ENCODE data around the gene IGLL1. TPM values are rescaled to one million over a fixed set of nuclear protein-coding genes. Genes with fewer than 3 reads are reported as not detected.
"Not testable (repeated sequence)": the region's sequence is repeated elsewhere in the genome, so short reads cannot be mapped to it uniquely, and the experiment has no call there.

The IGLL1 gene
- total RNA-seq, 1 experiment from 2014 or later, result not detected

DNA sequence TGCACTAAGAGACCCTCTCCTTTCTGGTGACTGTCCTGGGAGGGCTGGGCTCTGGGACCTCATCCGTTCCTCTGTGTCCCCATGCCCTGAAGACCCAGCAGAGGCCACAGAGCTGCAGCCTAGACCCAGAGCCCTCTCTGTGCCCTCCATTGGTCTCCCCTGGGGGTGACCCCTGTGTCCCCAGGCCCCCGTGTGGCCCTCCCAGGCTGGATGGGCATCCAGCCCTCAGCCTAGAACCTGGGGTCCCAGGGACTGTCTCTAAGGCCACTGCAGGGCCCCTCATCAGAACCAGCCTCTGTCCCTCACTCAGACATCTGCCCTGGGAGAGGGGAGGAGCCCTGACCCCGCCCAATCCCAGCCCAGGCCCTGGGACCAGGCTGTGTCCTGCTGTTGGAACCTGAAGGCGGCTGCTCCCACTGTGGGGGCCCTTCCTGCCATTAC is 5.7 kb downstream of the IGLL1 start:
- Mint-ChIP-seq H3K27ac (ENCODE audit: unreplicated experiment) (no peak overlapping the region), H3K27me3 (ENCODE audit: insufficient read depth, unreplicated experiment) (no peaks in the 10 kb centered on the region), H3K9me3 (ENCODE audit: unreplicated experiment) (no peaks in the 10 kb centered on the region), H3K36me3 (ENCODE audit: insufficient read depth, unreplicated experiment) (no peaks in the 10 kb centered on the region), H3K4me3 (ENCODE audit: unreplicated experiment) (no peak overlapping the region), H3K4me1 (ENCODE audit: low read depth, unreplicated experiment) (no peaks in the 10 kb centered on the region)
- CTCF ChIA-PET, result no interaction called here
- Histone ChIP-seq H3K36me3 (ENCODE audit: control insufficient read depth, insufficient read depth, low read length) (no peaks in the 10 kb centered on the region), H3K4me1 (no peaks in the 10 kb centered on the region), H3K27me3 (replicated peaks; ENCODE audit: control insufficient read depth, insufficient read depth, low read length) (no peaks in the 10 kb centered on the region), H3K4me3 (ENCODE audit: low read depth, low read length) (no peak overlapping the region), H3K9me3 (no peaks in the 10 kb centered on the region)
- POLR2A ChIA-PET, result no interaction called here
- no peak for DNase-seq
- intact Hi-C loops (cut with micrococcal nuclease; ENCODE audit: unreplicated experiment), result no loop called here
- no TSS peak for BruUV-seq (replicated peaks)
- TF ChIP-seq, protein P1, sequence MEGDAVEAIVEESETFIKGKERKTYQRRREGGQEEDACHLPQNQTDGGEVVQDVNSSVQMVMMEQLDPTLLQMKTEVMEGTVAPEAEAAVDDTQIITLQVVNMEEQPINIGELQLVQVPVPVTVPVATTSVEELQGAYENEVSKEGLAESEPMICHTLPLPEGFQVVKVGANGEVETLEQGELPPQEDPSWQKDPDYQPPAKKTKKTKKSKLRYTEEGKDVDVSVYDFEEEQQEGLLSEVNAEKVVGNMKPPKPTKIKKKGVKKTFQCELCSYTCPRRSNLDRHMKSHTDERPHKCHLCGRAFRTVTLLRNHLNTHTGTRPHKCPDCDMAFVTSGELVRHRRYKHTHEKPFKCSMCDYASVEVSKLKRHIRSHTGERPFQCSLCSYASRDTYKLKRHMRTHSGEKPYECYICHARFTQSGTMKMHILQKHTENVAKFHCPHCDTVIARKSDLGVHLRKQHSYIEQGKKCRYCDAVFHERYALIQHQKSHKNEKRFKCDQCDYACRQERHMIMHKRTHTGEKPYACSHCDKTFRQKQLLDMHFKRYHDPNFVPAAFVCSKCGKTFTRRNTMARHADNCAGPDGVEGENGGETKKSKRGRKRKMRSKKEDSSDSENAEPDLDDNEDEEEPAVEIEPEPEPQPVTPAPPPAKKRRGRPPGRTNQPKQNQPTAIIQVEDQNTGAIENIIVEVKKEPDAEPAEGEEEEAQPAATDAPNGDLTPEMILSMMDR (IDR thresholded peaks at IDR 0.05; ENCODE audit: insufficient read depth in 1 of 2, low read depth in 1 of 2, low read length in 1 of 2, severe bottlenecking in 1 of 2, unreplicated experiment in 1 of 2), result no peak

GRCh38 chr22:23573701-23574235 is 6.3 kb downstream of the IGLL1 start:
- H3K36me3 Mint-ChIP-seq (ENCODE audit: insufficient read depth, unreplicated experiment); H3K4me1 Mint-ChIP-seq (ENCODE audit: low read depth, unreplicated experiment); H3K27me3 Mint-ChIP-seq (ENCODE audit: insufficient read depth, unreplicated experiment); intact Hi-C loops (cut with micrococcal nuclease; ENCODE audit: unreplicated experiment); POLR2A ChIA-PET; BruUV-seq (replicated peaks); CTCF ChIA-PET; H3K4me3 ChIP-seq (ENCODE audit: low read depth, low read length); H3K4me3 Mint-ChIP-seq (ENCODE audit: unreplicated experiment); DNase-seq; H3K27me3 ChIP-seq (replicated peaks; ENCODE audit: control insufficient read depth, insufficient read depth, low read length); H3K9me3 Mint-ChIP-seq (ENCODE audit: unreplicated experiment); H3K9me3 ChIP-seq; H3K36me3 ChIP-seq (ENCODE audit: control insufficient read depth, insufficient read depth, low read length); H3K27ac Mint-ChIP-seq (ENCODE audit: unreplicated experiment); H3K4me1 ChIP-seq: not testable (repeated sequence)

GRCh38 chr22:23573106-23573505 is 7.0 kb downstream of the IGLL1 start:
- POLR2A ChIA-PET; H3K27me3 Mint-ChIP-seq (ENCODE audit: insufficient read depth, unreplicated experiment); H3K4me3 Mint-ChIP-seq (ENCODE audit: unreplicated experiment); H3K36me3 ChIP-seq (ENCODE audit: control insufficient read depth, insufficient read depth, low read length); CTCF ChIA-PET; H3K27ac Mint-ChIP-seq (ENCODE audit: unreplicated experiment); H3K4me1 ChIP-seq; H3K9me3 Mint-ChIP-seq (ENCODE audit: unreplicated experiment); H3K27me3 ChIP-seq (replicated peaks; ENCODE audit: control insufficient read depth, insufficient read depth, low read length); H3K9me3 ChIP-seq; H3K4me3 ChIP-seq (ENCODE audit: low read depth, low read length); H3K36me3 Mint-ChIP-seq (ENCODE audit: insufficient read depth, unreplicated experiment); BruUV-seq (replicated peaks); H3K4me1 Mint-ChIP-seq (ENCODE audit: low read depth, unreplicated experiment); DNase-seq; intact Hi-C loops (cut with micrococcal nuclease; ENCODE audit: unreplicated experiment): not testable (repeated sequence)

DNA sequence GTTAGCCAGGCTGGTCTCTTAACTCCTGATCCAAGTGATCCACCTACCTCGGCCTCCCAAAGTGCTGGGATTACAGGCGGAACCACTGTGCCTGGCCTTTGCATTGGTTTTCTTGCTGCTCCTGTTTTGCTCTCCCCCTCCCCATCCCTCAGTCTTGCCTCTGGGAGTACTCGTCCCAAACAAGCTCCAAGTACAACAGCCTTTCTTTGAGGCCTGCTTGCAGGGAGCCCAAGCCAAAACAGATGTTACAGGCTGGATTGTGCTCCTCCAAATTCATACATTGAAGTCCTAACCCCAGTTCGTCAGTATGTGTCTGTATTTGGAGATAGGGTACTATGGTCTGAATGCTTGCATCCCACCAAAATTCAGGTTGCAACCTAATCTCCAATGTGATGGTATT is 8.6 kb downstream of the IGLL1 start:
- no peaks in the 10 kb centered on the region for H3K9me3 ChIP-seq
- no peak for DNase-seq
- H3K27me3 ChIP-seq (replicated peaks; ENCODE audit: control insufficient read depth, insufficient read depth, low read length), result no peaks in the 10 kb centered on the region
- intact Hi-C loops (cut with micrococcal nuclease; ENCODE audit: unreplicated experiment), result no loop called here
- H3K4me3 ChIP-seq (ENCODE audit: low read depth, low read length), result no peak overlapping the region
- CTCF ChIA-PET, result interaction anchor here (0.6 to 0.7 kb wide), 2 partner anchors 55 to 182 kb away, joined by 3 to 6 read pairs; no protein-coding TSS in a partner anchor
- no TSS peak for BruUV-seq (replicated peaks)
- POLR2A ChIA-PET, result no interaction called here
- no peaks in the 10 kb centered on the region for H3K36me3 ChIP-seq (ENCODE audit: control insufficient read depth, insufficient read depth, low read length)
- TF ChIP-seq, protein P1 (IDR thresholded peaks at IDR 0.05; ENCODE audit: insufficient read depth in 1 of 2, low read depth in 1 of 2, low read length in 1 of 2, severe bottlenecking in 1 of 2, unreplicated experiment in 1 of 2), result no peak
- no peaks in the 10 kb centered on the region for H3K27me3 Mint-ChIP-seq (ENCODE audit: insufficient read depth, unreplicated experiment)
- no peaks in the 10 kb centered on the region for H3K9me3 Mint-ChIP-seq (ENCODE audit: unreplicated experiment)
- H3K36me3 Mint-ChIP-seq (ENCODE audit: insufficient read depth, unreplicated experiment), result no peaks in the 10 kb centered on the region
- no peak overlapping the region for H3K27ac Mint-ChIP-seq (ENCODE audit: unreplicated experiment)
- H3K4me1 Mint-ChIP-seq (ENCODE audit: low read depth, unreplicated experiment), result no peaks in the 10 kb centered on the region
- H3K4me3 Mint-ChIP-seq (ENCODE audit: unreplicated experiment), result no peak overlapping the region
- H3K4me1 ChIP-seq, result no peaks in the 10 kb centered on the region

Data from Caco-2 (cell line).